Cardiac ventricle fibroblast (primary cell): Measurements from ENCODE around the gene ATRNL1. TPM values are rescaled to one million over a fixed set of nuclear protein-coding genes. Genes with fewer than 3 reads are reported as not detected.

ENCODE experiments used
- total RNA-seq: library from RNA; depleted of rRNA; stranded (reverse); fragments of >200 nt; gene quantifications from 2 replicates; pipeline ENCODE4 v1.2.3, GENCODE V29; 2015

ATRNL1 gene
- total RNA-seq, result under 0.01 TPM in 1 of 2 replicates, not detected in the other

DNA sequence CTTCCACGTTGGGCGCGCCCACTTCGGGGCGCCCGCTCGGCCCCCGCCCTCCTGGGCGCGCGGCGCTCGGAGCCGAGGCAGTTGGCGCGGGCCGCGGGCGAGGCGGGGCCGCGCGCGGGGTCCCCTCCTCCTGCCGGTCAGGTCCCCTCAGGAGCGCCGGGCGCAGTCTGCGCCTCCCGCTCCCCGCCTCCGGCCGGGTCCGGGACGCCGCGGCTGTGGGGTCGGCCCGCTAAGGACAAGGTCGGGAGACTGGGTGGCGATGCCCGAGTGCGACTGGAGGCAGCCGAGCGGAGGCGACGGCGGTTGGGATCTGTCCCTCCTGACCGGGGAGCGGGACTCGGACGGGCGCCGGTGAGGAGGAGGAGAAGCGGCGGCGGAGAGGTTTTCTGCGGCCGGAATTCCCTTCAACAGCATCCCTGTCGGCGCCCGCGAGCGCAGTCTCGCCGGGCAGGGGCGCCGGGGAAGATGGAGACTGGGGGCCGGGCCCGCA is at the start of gene ATRNL1:
Gene ATRNL1 (plus strand): TSS at position 80 of the 490 bp plus-strand sequence. CDS start 386 bp downstream, at position 466.

Other genes starting within 250 kb of the ATRNL1 start
- 9.9 and 15.8 TPM in 2 replicates for gene TRUB1, start 155.2 kb upstream of the ATRNL1 start, total RNA-seq